BE2C (cell line): ENCODE measurements around the gene CD9.

Experiments used
- DNase-seq: peaks from one replicate; pipeline ENCODE4 v3.0.0-alpha.2; 2020
- H3K27me3 ChIP-seq: fragments of 250-450 bp; sonication (Bioruptor Pico); 2 replicates; pipeline ENCODE4 v1.5.1; 2020; ENCODE audit warnings: mild to moderate bottlenecking
- H3K36me3 ChIP-seq: fragments of 250-450 bp; sonication (Bioruptor Pico); 2 replicates; pipeline ENCODE4 v1.5.1; 2020; ENCODE audit warnings: mild to moderate bottlenecking
- H3K4me1 ChIP-seq: fragments of 250-450 bp; sonication (Bioruptor Pico); 2 replicates; pipeline ENCODE4 v1.5.1; 2020
- H3K4me3 ChIP-seq: 2 replicates; pipeline ENCODE4 v1.5.1; 2011; ENCODE audit warnings: low read depth, low read length
- H3K9me3 ChIP-seq: fragments of 250-450 bp; sonication (Bioruptor Pico); 2 replicates; pipeline ENCODE4 v1.5.1; 2020
- CTCF ChIP-seq: IDR thresholded peaks from 2 replicates; pipeline ENCODE4 v1.5.1; 2012; ENCODE audit warnings: mild to moderate bottlenecking, low read depth, low read length

The CD9 gene

GRCh38 chr12:6199531-6200255 lies 507 bp upstream of the CD9 start:
- Histone ChIP-seq H3K36me3 (no peaks in the 10 kb centered on the region; the same call in 1 of the 2 replicates), H3K4me1 (peaks cover 6% of the 10 kb centered on the region), H3K9me3 (no peaks in the 10 kb centered on the region), H3K27me3 (no peaks in the 10 kb centered on the region), H3K4me3 (peak overlapping the region; percentile 20; the same call in 1 of the 2 replicates)
- no peak for DNase-seq
- TF ChIP-seq CTCF = no peak

GRCh38 chr12:6201213-6201608 lies 1.0 kb downstream of the CD9 start:
- TF ChIP-seq CTCF = no peak
- Histone ChIP-seq H3K4me1 (peaks cover 6% of the 10 kb centered on the region), H3K27me3 (no peaks in the 10 kb centered on the region), H3K36me3 (peaks cover 3% of the 10 kb centered on the region; the same call in 1 of the 2 replicates), H3K9me3 (no peaks in the 10 kb centered on the region), H3K4me3 (peak overlapping the region; percentile 80)
- DNase-seq = peak; percentile 42

DNA sequence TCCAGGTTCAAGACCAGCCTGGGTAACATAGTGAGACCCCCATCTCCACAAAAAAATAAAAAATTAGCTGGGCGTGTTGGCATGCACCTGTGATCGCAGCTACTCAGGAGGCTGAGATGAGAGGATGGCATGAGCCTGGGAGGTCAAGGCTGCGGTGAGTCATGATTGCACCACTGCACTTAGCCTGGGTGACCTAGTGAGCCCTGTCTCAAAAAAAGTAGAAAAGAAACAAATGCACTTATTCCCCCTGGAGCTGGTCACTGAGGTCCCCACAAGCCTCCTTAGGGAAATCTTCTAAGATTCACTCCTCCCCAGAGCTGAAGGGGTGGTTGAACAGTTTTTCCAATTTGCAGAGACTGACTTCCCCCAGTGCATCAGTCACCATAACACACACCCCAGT lies 1.6 kb downstream of the CD9 start:
- H3K9me3 ChIP-seq = no peaks in the 10 kb centered on the region
- H3K4me1 ChIP-seq = peaks cover 6% of the 10 kb centered on the region
- no peak for TF ChIP-seq CTCF
- H3K4me3 ChIP-seq = peak overlapping the region; percentile 80
- no peaks in the 10 kb centered on the region for H3K27me3 ChIP-seq
- no peak for DNase-seq
- H3K36me3 ChIP-seq = peaks cover 3% of the 10 kb centered on the region; the same call in 1 of the 2 replicates

DNA sequence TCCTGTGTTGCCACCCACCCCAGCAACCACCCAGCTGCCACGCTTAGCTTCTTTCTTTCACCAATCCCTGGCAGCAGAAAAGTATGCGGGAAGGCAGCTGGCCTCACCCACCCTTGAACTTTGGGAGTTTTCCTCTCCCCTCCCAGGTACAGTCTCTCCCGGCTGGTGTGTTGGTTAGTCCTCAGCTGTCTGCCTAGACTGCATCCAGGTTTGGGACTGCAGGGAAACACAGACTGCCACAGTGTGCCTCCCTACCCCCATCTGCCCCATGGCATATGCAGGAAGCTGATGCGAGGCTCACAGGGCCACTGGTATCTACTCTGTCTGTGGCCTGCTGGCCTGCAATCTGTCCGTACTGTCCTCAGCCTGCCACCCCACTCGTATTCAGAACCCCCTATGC lies 2.1 kb downstream of the CD9 start:
- Histone ChIP-seq H3K27me3 (no peaks in the 10 kb centered on the region), H3K36me3 (peaks cover 3% of the 10 kb centered on the region; the same call in 1 of the 2 replicates), H3K4me3 (no peak overlapping the region), H3K9me3 (no peaks in the 10 kb centered on the region), H3K4me1 (peaks cover 6% of the 10 kb centered on the region)
- TF ChIP-seq CTCF = no peak
- no peak for DNase-seq

GRCh38 chr12:6202846-6203245 lies 2.6 kb downstream of the CD9 start:
- Histone ChIP-seq H3K4me1 (peaks cover 6% of the 10 kb centered on the region), H3K27me3 (no peaks in the 10 kb centered on the region), H3K4me3 (no peak overlapping the region), H3K9me3 (no peaks in the 10 kb centered on the region), H3K36me3 (peaks cover 3% of the 10 kb centered on the region; the same call in 1 of the 2 replicates)
- DNase-seq = no peak
- no peak for TF ChIP-seq CTCF

- no peak for DNase-seq
- Histone ChIP-seq H3K4me1 (peaks cover 6% of the 10 kb centered on the region), H3K27me3 (no peaks in the 10 kb centered on the region), H3K36me3 (peaks cover 3% of the 10 kb centered on the region; the same call in 1 of the 2 replicates), H3K9me3 (no peaks in the 10 kb centered on the region), H3K4me3 (no peak overlapping the region)
- no peak for TF ChIP-seq CTCF
These were observed 3.4 kb downstream of the CD9 start for GRCh38 chr12:6203601-6204000.
